ENCODE data around the gene HELZ2. TPM values are rescaled to one million over a fixed set of nuclear protein-coding genes. Genes with fewer than 3 reads are reported as not detected.
A peak's percentile ranks its signal among the peaks of the same experiment; 100 is the strongest.

The HELZ2 gene
- total RNA-seq, 1 experiment from 2014 or later: 33.4 TPM

GRCh38 chr20:63539092-63539430, 35.0 kb downstream of the HELZ2 start:
- Histone ChIP-seq H3K27me3 (ENCODE audit: low read length) (no peaks in the 10 kb centered on the region), H3K9me2 (replicated peaks; ENCODE audit: low read length) (no peaks in the 10 kb centered on the region), H3K27ac (ENCODE audit: low read length) (peak overlapping the region; percentile 85), H3K4me2 (ENCODE audit: low read length) (peak overlapping the region; percentile 100), H4K20me1 (ENCODE audit: low read length) (no peaks in the 10 kb centered on the region), H3K9ac (ENCODE audit: low read length) (peak overlapping the region; percentile 42), H3F3A (ENCODE audit: low read length, unreplicated experiment) (no peaks in the 10 kb centered on the region), H3K79me2 (ENCODE audit: low read length) (peaks cover 11% of the 10 kb centered on the region), H3K9me3 (ENCODE audit: low read length) (no peaks in the 10 kb centered on the region), H3K4me1 (ENCODE audit: insufficient read depth, low read length) (peaks cover 34% of the 10 kb centered on the region), H3K36me3 (ENCODE audit: low read depth, low read length) (no peaks in the 10 kb centered on the region), H2AFZ (ENCODE audit: low read length) (no peak overlapping the region), H3K4me3 (ENCODE audit: low read length) (peak overlapping the region; percentile 84; the same call in 1 of the 2 replicates)
- ATAC-seq (no peak), DNase-seq (no peak)
- ChIA-PET CTCF (no interaction called here), POLR2A (ENCODE audit: unreplicated experiment) (interaction anchor here (0.6 kb wide), 1 partner anchor 88 kb away, joined by 4 read pairs; the partner anchor contains the start of gene GMEB2)
- no TSS peak for BruUV-seq (replicated peaks)
- TF ChIP-seq EZH2phosphoT487 (IDR thresholded peaks at IDR 0.05; ENCODE audit: borderline replicate concordance, low read length) (no peak), EZH2 (IDR thresholded peaks at IDR 0.05; ENCODE audit: low read length, unreplicated experiment) (no peak), CTCF (conservative IDR thresholded peaks at IDR 0.05; ENCODE audit: low read depth, low read length) (no peak)
- intact Hi-C loops (cut with micrococcal nuclease): loop anchor here (2.0 to 5.0 kb wide), 5 partner anchors 36 to 418 kb away; partner anchors contain the start of genes GMEB2, HELZ2 and UCKL1

GRCh38 chr20:63538204-63539091, 35.6 kb downstream of the HELZ2 start:
- Histone ChIP-seq H3K9me3 (ENCODE audit: low read length) (no peaks in the 10 kb centered on the region), H4K20me1 (ENCODE audit: low read length) (no peaks in the 10 kb centered on the region), H3F3A (ENCODE audit: low read length, unreplicated experiment) (no peaks in the 10 kb centered on the region), H3K4me2 (ENCODE audit: low read length) (peak overlapping the region; percentile 100), H3K27ac (ENCODE audit: low read length) (peak overlapping the region; percentile 85), H3K4me1 (ENCODE audit: insufficient read depth, low read length) (peaks cover 33% of the 10 kb centered on the region), H3K36me3 (ENCODE audit: low read depth, low read length) (no peaks in the 10 kb centered on the region), H3K9me2 (replicated peaks; ENCODE audit: low read length) (no peaks in the 10 kb centered on the region), H3K27me3 (ENCODE audit: low read length) (no peaks in the 10 kb centered on the region), H3K4me3 (ENCODE audit: low read length) (peak overlapping the region; percentile 84), H3K9ac (ENCODE audit: low read length) (peak overlapping the region; percentile 63), H3K79me2 (ENCODE audit: low read length) (peaks cover 11% of the 10 kb centered on the region), H2AFZ (ENCODE audit: low read length) (0 out of 2 replicates have a peak overlapping the region, but pooled peaks have one; percentile 13)
- POLR2A ChIA-PET (ENCODE audit: unreplicated experiment): interaction anchor here (0.6 to 2.2 kb wide), 5 partner anchors 18 to 103 kb away, joined by 4 to 24 read pairs (median 17); partner anchors contain the start of genes GMEB2, HELZ2 and PPDPF
- DNase-seq (peak; percentile 98), ATAC-seq (peak; percentile 31)
- TF ChIP-seq EZH2phosphoT487 (IDR thresholded peaks at IDR 0.05; ENCODE audit: borderline replicate concordance, low read length) (no peak), CTCF (conservative IDR thresholded peaks at IDR 0.05; ENCODE audit: low read depth, low read length) (peak; percentile 21; the same call in 1 of the 2 replicates)
- intact Hi-C loops (cut with micrococcal nuclease): loop anchor here (2.0 to 5.0 kb wide), 5 partner anchors 36 to 419 kb away; partner anchors contain the start of genes GMEB2, HELZ2 and UCKL1
- CTCF ChIA-PET: interaction anchor here (0.5 to 2.7 kb wide), 15 partner anchors 18 to 442 kb away, joined by 3 to 76 read pairs (median 4); partner anchors contain the start of genes GMEB2, HELZ2, PPDPF and TPD52L2
- no TSS peak for BruUV-seq (replicated peaks)

All from PC-3 (cell line).